OCI-LY7 (cell line): ENCODE results near the gene LZTS2.

Source experiments
- CTCF ChIP-seq: fragments of 200-600 bp; sonication (generic); conservative IDR thresholded peaks from 2 replicates; pipeline ENCODE4 v1.5.1; 2014; ENCODE audit warnings: mild to moderate bottlenecking, antibody characterized with exemption, low read length, moderate library complexity, mixed read lengths
- EZH2phosphoT487 ChIP-seq: fragments of 200-600 bp; sonication (generic); IDR thresholded peaks from 2 replicates; pipeline ENCODE4 v1.6.1; 2018; ENCODE audit warnings: low read depth, borderline replicate concordance, mild to moderate bottlenecking, mixed run types, antibody characterized with exemption, low read length, moderate library complexity, mixed read lengths

DNA sequence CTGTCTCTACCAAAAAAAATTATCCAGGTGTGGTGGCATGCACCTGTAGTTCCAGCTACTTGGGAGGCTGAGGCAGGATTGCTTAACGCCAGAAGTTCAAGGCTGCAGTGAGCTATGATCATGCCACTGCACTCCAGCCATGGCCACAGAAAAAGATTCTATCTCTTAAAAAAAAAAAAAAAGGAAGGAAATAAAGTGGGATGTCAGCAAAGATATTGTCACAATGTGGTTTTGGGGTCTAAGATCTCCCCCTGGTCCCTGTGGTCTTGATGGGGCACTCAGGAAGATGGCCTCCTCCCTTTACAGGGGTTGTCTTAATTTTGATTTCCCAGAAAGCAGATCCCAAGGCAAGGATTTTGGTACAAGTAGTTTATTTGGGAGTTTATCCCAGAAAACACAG lies 54.7 kb downstream of the LZTS2 start:
- no peak for TF ChIP-seq CTCF
- TF ChIP-seq EZH2phosphoT487: no peak
